Measurements from ENCODE around the gene NAB2. TPM values are rescaled to one million over a fixed set of nuclear protein-coding genes. Genes with fewer than 3 reads are reported as not detected.

Gene NAB2
- total RNA-seq, 2 donors from 2014 or later: 13.5 to 21.7 TPM

- no peak for DNase-seq
- H3K27ac ChIP-seq (ENCODE audit: low read depth, low read length): no peak overlapping the region
- Mint-ChIP-seq H3K27me3 (ENCODE audit: insufficient read depth) (no peaks in the 10 kb centered on the region), H3K9me3 (no peaks in the 10 kb centered on the region), H3K36me3 (ENCODE audit: low read depth) (peaks cover 51% of the 10 kb centered on the region), H3K4me1 (no peaks in the 10 kb centered on the region), H3K4me3 (no peak overlapping the region), H3K27ac (no peak overlapping the region)
- H3K27me3 ChIP-seq (ENCODE audit: control insufficient read depth, insufficient read depth, low read length, poor library complexity, severe bottlenecking): no peaks in the 10 kb centered on the region
- no peaks in the 10 kb centered on the region for H3K9me3 ChIP-seq (ENCODE audit: control insufficient read depth, low read length)
- H3K4me1 ChIP-seq (ENCODE audit: control insufficient read depth, insufficient read depth, low read length): no peaks in the 10 kb centered on the region
- no peak for TF ChIP-seq CTCF (conservative IDR thresholded peaks at IDR 0.05)
- H3K9ac ChIP-seq (ENCODE audit: extremely low read depth, low read length, poor library complexity, severe bottlenecking): no peak overlapping the region
- WGBS, 2 experiments (ENCODE audit: insufficient coverage in 1 of 2, insufficient read length in 1 of 2): 89 to 100% methylated on average over 2 to 5 of the region's 5 CpGs
- H3K4me3 ChIP-seq (ENCODE audit: low read length): no peak overlapping the region
- H3K36me3 ChIP-seq (ENCODE audit: control insufficient read depth, insufficient read depth, low read length): peaks cover 65% of the 10 kb centered on the region
Measured at GRCh38 chr12:57063991-57064685, 24.8 kb upstream of the NAB2 start.

GRCh38 chr12:57066245-57066644 is 22.7 kb upstream of the NAB2 start:
- WGBS, 2 experiments (ENCODE audit: insufficient coverage in 1 of 2, insufficient read length in 1 of 2): 99 to 100% methylated on average over 2 of the region's 2 CpGs
- Mint-ChIP-seq H3K27ac (no peak overlapping the region), H3K9me3 (no peaks in the 10 kb centered on the region), H3K4me1 (peaks cover 3% of the 10 kb centered on the region), H3K4me3 (no peak overlapping the region), H3K27me3 (ENCODE audit: insufficient read depth) (no peaks in the 10 kb centered on the region), H3K36me3 (ENCODE audit: low read depth) (peaks cover 51% of the 10 kb centered on the region)
- H3K9me3 ChIP-seq (ENCODE audit: control insufficient read depth, low read length): no peaks in the 10 kb centered on the region
- no peak for TF ChIP-seq CTCF (conservative IDR thresholded peaks at IDR 0.05)
- peaks cover 66% of the 10 kb centered on the region for H3K36me3 ChIP-seq (ENCODE audit: control insufficient read depth, insufficient read depth, low read length)
- DNase-seq: no peak
- no peak overlapping the region for H3K27ac ChIP-seq (ENCODE audit: low read depth, low read length)
- H3K4me3 ChIP-seq (ENCODE audit: low read length): no peak overlapping the region
- no peaks in the 10 kb centered on the region for H3K4me1 ChIP-seq (ENCODE audit: control insufficient read depth, insufficient read depth, low read length)
- no peak overlapping the region for H3K9ac ChIP-seq (ENCODE audit: extremely low read depth, low read length, poor library complexity, severe bottlenecking)
- H3K27me3 ChIP-seq (ENCODE audit: control insufficient read depth, insufficient read depth, low read length, poor library complexity, severe bottlenecking): no peaks in the 10 kb centered on the region

- Histone ChIP-seq H3K4me1 (ENCODE audit: control insufficient read depth, insufficient read depth, low read length) (no peaks in the 10 kb centered on the region), H3K9ac (ENCODE audit: extremely low read depth, low read length, poor library complexity, severe bottlenecking) (no peak overlapping the region), H3K27ac (ENCODE audit: low read depth, low read length) (no peak overlapping the region), H3K36me3 (ENCODE audit: control insufficient read depth, insufficient read depth, low read length) (peaks cover 55% of the 10 kb centered on the region), H3K27me3 (ENCODE audit: control insufficient read depth, insufficient read depth, low read length, poor library complexity, severe bottlenecking) (no peaks in the 10 kb centered on the region), H3K9me3 (ENCODE audit: control insufficient read depth, low read length) (no peaks in the 10 kb centered on the region), H3K4me3 (ENCODE audit: low read length) (no peak overlapping the region)
- peak; percentile 91 for TF ChIP-seq CTCF (conservative IDR thresholded peaks at IDR 0.05)
- no peaks in the 10 kb centered on the region for H3K9me3 Mint-ChIP-seq
- no peaks in the 10 kb centered on the region for H3K27me3 Mint-ChIP-seq (ENCODE audit: insufficient read depth)
- 0 to 52% methylated on average over 1 to 3 of the region's 3 CpGs for WGBS, 2 experiments (ENCODE audit: insufficient coverage in 1 of 2, insufficient read length in 1 of 2)
- DNase-seq: peak; percentile 86
- peaks cover 49% of the 10 kb centered on the region for H3K36me3 Mint-ChIP-seq (ENCODE audit: low read depth)
- H3K4me1 Mint-ChIP-seq: peaks cover 3% of the 10 kb centered on the region
- no peak overlapping the region for H3K4me3 Mint-ChIP-seq
- peak overlapping the region; percentile 62 for H3K27ac Mint-ChIP-seq
Measured at GRCh38 chr12:57069523-57069922, 19.4 kb upstream of the NAB2 start.

Measured in endodermal cell (in vitro differentiated cells).